Muscle layer of colon (tissue), 2 donors: ENCODE measurements around the gene SOX30.

Experiments
- H3K27ac ChIP-seq: one replicate; pipeline ENCODE4 v1.7.0; 2013; ENCODE audit warnings: low read depth, mild to moderate bottlenecking, low read length, moderate library complexity
- H3K27me3 ChIP-seq, 2 donors: one replicate each; pipeline ENCODE4 v1.7.0; 2013; ENCODE audit warnings: low read length in 2 of 2, mild to moderate bottlenecking in 2 of 2; ENCODE audit not compliant: insufficient read depth in 2 of 2, control insufficient read depth in 1 of 2
- H3K36me3 ChIP-seq: one replicate; pipeline ENCODE4 v1.7.0; 2013; ENCODE audit warnings: mild to moderate bottlenecking, low read length; ENCODE audit not compliant: insufficient read depth
- H3K4me1 ChIP-seq: one replicate; pipeline ENCODE4 v1.7.0; 2013; ENCODE audit warnings: mild to moderate bottlenecking, low read length; ENCODE audit not compliant: insufficient read depth
- H3K4me3 ChIP-seq, 2 donors: one replicate each; pipeline ENCODE4 v1.7.0; 2013; ENCODE audit warnings: low read length in 2 of 2, low read depth in 1 of 2, mild to moderate bottlenecking in 1 of 2, moderate library complexity in 1 of 2
- H3K9ac ChIP-seq: one replicate; pipeline ENCODE4 v1.7.0; 2013; ENCODE audit warnings: low read length
- H3K9me3 ChIP-seq: one replicate; pipeline ENCODE4 v1.7.0; 2013; ENCODE audit warnings: mild to moderate bottlenecking, low read length
- donor health status: abdominal sarcoma.
- donor health status: Adenocarcinoma of cecum.

SOX30 gene

GRCh38 chr5:157657516-157657915 lies 5.3 kb upstream of the SOX30 start:
- no peaks in the 10 kb centered on the region for H3K9me3 ChIP-seq
- no peaks in the 10 kb centered on the region for H3K36me3 ChIP-seq
- no peaks in the 10 kb centered on the region for H3K27me3 ChIP-seq

GRCh38 chr5:157651623-157652376 lies 438 bp downstream of the SOX30 start:
- no peaks in the 10 kb centered on the region for H3K9me3 ChIP-seq
- H3K4me1 ChIP-seq, result peaks cover 4% of the 10 kb centered on the region
- H3K27me3 ChIP-seq, result no peaks in the 10 kb centered on the region
- peak overlapping the region; percentile 54 to 58 for H3K4me3 ChIP-seq
- no peak overlapping the region for H3K27ac ChIP-seq
- no peaks in the 10 kb centered on the region for H3K36me3 ChIP-seq
- H3K9ac ChIP-seq, result no peak overlapping the region

More at GRCh38 chr5:157657516-157657915, 5.3 kb upstream of the SOX30 start:
- H3K27ac ChIP-seq, result no peak overlapping the region
- H3K4me3 ChIP-seq, result no peak overlapping the region
- H3K9ac ChIP-seq, result no peak overlapping the region
- H3K4me1 ChIP-seq, result no peaks in the 10 kb centered on the region

- Histone ChIP-seq H3K9me3 (no peaks in the 10 kb centered on the region), H3K4me3 (peak overlapping the region; percentile 54 to 58), H3K9ac (no peak overlapping the region), H3K27me3 (no peaks in the 10 kb centered on the region), H3K36me3 (no peaks in the 10 kb centered on the region), H3K27ac (no peak overlapping the region), H3K4me1 (peaks cover 4% of the 10 kb centered on the region)
These were observed 1.1 kb downstream of the SOX30 start for GRCh38 chr5:157650991-157651611.

- H3K9ac ChIP-seq, result no peak overlapping the region
- H3K36me3 ChIP-seq, result no peaks in the 10 kb centered on the region
- H3K27ac ChIP-seq, result no peak overlapping the region
- H3K9me3 ChIP-seq, result no peaks in the 10 kb centered on the region
- no peak overlapping the region for H3K4me3 ChIP-seq
- H3K27me3 ChIP-seq, result no peaks in the 10 kb centered on the region
- H3K4me1 ChIP-seq, result peaks cover 4% of the 10 kb centered on the region
These were observed 3.1 kb downstream of the SOX30 start for GRCh38 chr5:157649101-157649500.

- Histone ChIP-seq H3K27me3 (no peaks in the 10 kb centered on the region), H3K9me3 (no peaks in the 10 kb centered on the region), H3K4me1 (peaks cover 4% of the 10 kb centered on the region), H3K9ac (no peak overlapping the region), H3K27ac (no peak overlapping the region), H3K36me3 (no peaks in the 10 kb centered on the region), H3K4me3 (no peak overlapping the region)
These were observed 3.8 kb downstream of the SOX30 start for GRCh38 chr5:157648275-157648990.

GRCh38 chr5:157640406-157641066 lies 11.7 kb downstream of the SOX30 start:
- H3K27ac ChIP-seq, result no peak overlapping the region
- no peaks in the 10 kb centered on the region for H3K9me3 ChIP-seq
- no peak overlapping the region for H3K9ac ChIP-seq
- no peaks in the 10 kb centered on the region for H3K27me3 ChIP-seq
- no peaks in the 10 kb centered on the region for H3K36me3 ChIP-seq
- H3K4me3 ChIP-seq, result no peak overlapping the region
- no peaks in the 10 kb centered on the region for H3K4me1 ChIP-seq

GRCh38 chr5:157630341-157630740 lies 21.9 kb downstream of the SOX30 start:
- Histone ChIP-seq H3K36me3 (no peaks in the 10 kb centered on the region), H3K9me3 (no peaks in the 10 kb centered on the region), H3K9ac (no peak overlapping the region), H3K4me3 (no peak overlapping the region), H3K4me1 (no peaks in the 10 kb centered on the region), H3K27ac (no peak overlapping the region), H3K27me3 (no peaks in the 10 kb centered on the region)

GRCh38 chr5:157626831-157627230 lies 25.4 kb downstream of the SOX30 start:
- no peaks in the 10 kb centered on the region for H3K9me3 ChIP-seq
- no peaks in the 10 kb centered on the region for H3K4me1 ChIP-seq
- H3K36me3 ChIP-seq, result no peaks in the 10 kb centered on the region
- H3K9ac ChIP-seq, result no peak overlapping the region
- no peaks in the 10 kb centered on the region for H3K27me3 ChIP-seq
- H3K4me3 ChIP-seq, result no peak overlapping the region
- H3K27ac ChIP-seq, result no peak overlapping the region

- H3K4me1 ChIP-seq, result no peaks in the 10 kb centered on the region
- H3K36me3 ChIP-seq, result no peaks in the 10 kb centered on the region
- no peak overlapping the region for H3K4me3 ChIP-seq
- H3K27ac ChIP-seq, result no peak overlapping the region
- H3K27me3 ChIP-seq, result no peaks in the 10 kb centered on the region
- no peaks in the 10 kb centered on the region for H3K9me3 ChIP-seq
- H3K9ac ChIP-seq, result no peak overlapping the region
These were observed 28.1 kb downstream of the SOX30 start for GRCh38 chr5:157624144-157624543.

- no peaks in the 10 kb centered on the region for H3K9me3 ChIP-seq
- no peak overlapping the region for H3K9ac ChIP-seq
- H3K4me3 ChIP-seq, result no peak overlapping the region
- no peak overlapping the region for H3K27ac ChIP-seq
- no peaks in the 10 kb centered on the region for H3K36me3 ChIP-seq
- no peaks in the 10 kb centered on the region for H3K27me3 ChIP-seq
- H3K4me1 ChIP-seq, result no peaks in the 10 kb centered on the region
These were observed 31.5 kb downstream of the SOX30 start for GRCh38 chr5:157620776-157621175.

- Histone ChIP-seq H3K9me3 (no peaks in the 10 kb centered on the region), H3K27me3 (no peaks in the 10 kb centered on the region), H3K4me3 (no peak overlapping the region), H3K36me3 (no peaks in the 10 kb centered on the region), H3K27ac (no peak overlapping the region), H3K9ac (no peak overlapping the region), H3K4me1 (no peaks in the 10 kb centered on the region)
These were observed 34.0 kb downstream of the SOX30 start for GRCh38 chr5:157618191-157618765.
